NB4 (cell line): ENCODE data around the gene MAN2A1.

Experiments
- DNase-seq: peaks from one replicate; pipeline ENCODE4 v3.0.0; 2010; ENCODE audit warnings: low read depth
- H3K4me3 ChIP-seq: one replicate; pipeline ENCODE4 v1.5.1; 2011; ENCODE audit warnings: mild to moderate bottlenecking, low read depth, low read length, moderate library complexity
- MYC ChIP-seq: IDR thresholded peaks from 2 replicates; pipeline ENCODE4 v1.6.1; 2011; ENCODE audit warnings: low read depth, low read length
- POLR2A ChIP-seq: IDR thresholded peaks from 2 replicates; pipeline ENCODE4 v1.6.1; 2011; ENCODE audit warnings: mild to moderate bottlenecking; ENCODE audit not compliant: insufficient read length; ENCODE audit errors: extremely low read depth
- TF ChIP-seq, protein P1 (sequence below): IDR thresholded peaks from one replicate; pipeline ENCODE4 v1.5.1; 2012; ENCODE audit warnings: low read depth, low read length
- TF ChIP-seq, protein P2 (sequence below): IDR thresholded peaks from 2 replicates; pipeline ENCODE4 v1.6.1; 2011; ENCODE audit warnings: low read depth, low read length

The MAN2A1 gene

DNA sequence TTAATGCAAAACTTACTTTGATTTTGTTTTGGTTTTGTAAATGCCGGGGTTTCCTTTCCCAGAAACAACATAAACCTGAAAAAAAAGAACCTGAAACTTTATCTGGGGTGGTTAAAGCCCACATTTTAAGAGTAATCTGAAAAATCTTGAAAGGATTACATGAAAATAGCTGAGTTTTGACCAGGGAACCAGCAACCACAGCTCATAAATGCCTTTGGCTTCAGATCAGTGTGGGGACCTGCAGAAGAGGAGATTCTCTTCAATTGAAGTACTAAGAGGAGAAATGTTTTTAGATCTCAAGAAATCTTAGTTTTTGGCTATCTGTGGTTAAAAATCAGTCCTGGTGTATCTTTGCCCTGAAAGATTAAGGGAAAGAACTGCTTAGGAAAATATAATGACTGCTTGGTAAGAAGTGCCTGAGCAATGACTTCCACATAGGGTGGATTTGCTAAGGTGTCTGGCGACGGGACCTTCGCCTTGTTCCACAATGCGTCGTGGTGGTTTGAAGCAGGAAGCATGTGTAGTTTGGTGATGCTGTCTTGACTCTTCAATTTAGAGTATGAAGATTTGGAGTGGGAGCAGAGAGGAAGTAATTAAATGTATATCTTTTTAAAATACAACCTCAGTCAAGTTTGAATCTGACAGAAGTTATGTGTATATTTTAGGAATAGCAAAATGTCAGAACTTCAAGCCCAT, 186.5 kb downstream of the MAN2A1 start:
- TF ChIP-seq, protein P1, sequence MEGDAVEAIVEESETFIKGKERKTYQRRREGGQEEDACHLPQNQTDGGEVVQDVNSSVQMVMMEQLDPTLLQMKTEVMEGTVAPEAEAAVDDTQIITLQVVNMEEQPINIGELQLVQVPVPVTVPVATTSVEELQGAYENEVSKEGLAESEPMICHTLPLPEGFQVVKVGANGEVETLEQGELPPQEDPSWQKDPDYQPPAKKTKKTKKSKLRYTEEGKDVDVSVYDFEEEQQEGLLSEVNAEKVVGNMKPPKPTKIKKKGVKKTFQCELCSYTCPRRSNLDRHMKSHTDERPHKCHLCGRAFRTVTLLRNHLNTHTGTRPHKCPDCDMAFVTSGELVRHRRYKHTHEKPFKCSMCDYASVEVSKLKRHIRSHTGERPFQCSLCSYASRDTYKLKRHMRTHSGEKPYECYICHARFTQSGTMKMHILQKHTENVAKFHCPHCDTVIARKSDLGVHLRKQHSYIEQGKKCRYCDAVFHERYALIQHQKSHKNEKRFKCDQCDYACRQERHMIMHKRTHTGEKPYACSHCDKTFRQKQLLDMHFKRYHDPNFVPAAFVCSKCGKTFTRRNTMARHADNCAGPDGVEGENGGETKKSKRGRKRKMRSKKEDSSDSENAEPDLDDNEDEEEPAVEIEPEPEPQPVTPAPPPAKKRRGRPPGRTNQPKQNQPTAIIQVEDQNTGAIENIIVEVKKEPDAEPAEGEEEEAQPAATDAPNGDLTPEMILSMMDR = no peak
- no peak for TF ChIP-seq POLR2A
- TF ChIP-seq, protein P2, sequence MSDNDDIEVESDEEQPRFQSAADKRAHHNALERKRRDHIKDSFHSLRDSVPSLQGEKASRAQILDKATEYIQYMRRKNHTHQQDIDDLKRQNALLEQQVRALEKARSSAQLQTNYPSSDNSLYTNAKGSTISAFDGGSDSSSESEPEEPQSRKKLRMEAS = no peak
- no peak for TF ChIP-seq MYC
- DNase-seq = no peak
- H3K4me3 ChIP-seq = no peak overlapping the region

DNA sequence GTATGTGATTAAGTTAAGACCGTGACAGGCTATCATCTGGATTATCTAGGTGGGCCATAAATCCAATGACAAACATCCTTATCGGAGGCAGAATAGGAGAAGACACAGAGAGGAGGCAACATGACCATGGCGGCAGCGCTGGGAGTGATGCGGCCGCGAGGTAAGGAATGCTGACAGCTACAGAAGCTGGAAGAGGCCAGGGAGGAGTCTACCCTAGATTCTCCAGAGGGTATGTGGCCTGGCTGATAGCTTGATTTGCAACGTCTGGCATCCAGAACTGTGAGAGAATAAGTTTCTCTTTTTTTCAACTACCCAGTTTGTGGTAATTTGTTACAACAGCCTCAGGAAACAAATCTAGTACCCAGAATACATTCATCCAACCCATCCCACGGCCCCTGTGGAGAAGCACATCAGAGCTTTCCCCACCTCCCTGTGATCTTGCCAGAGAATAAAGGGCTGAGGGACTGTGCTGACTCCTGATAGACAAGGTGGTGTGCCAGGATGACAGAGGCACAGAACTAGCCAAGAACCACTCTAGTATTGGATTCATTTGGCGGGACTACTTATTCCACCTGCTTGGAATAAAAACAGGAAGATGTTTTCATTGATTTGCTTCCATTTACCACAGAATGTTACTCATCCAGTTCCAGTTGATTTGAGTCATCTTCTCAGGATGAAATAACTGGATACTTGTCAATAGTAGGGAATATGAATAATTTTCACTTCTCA, 187.4 kb downstream of the MAN2A1 start:
- no peak for TF ChIP-seq POLR2A
- TF ChIP-seq, protein P1 = no peak
- TF ChIP-seq, protein P2 = no peak
- TF ChIP-seq MYC = no peak
- no peak overlapping the region for H3K4me3 ChIP-seq
- DNase-seq = no peak

DNA sequence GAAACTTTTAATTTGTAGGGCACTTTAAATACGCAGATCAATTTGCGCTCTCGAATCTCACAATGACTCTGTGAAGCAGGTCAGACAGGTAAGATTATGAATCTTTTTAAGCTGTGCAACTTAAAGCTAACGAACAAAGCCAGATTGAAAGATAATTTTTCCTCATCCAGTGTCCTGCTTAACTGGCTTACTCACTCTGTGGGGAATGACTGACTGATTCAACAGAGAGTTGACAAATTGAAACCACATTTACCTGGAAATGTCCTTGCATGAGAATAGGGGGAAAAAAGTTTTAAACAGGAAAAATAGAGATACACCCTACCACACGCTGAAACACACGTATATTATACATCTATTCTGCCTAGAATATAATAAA, 187.9 kb downstream of the MAN2A1 start:
- no peak for TF ChIP-seq POLR2A
- no peak for TF ChIP-seq MYC
- TF ChIP-seq, protein P2 = no peak
- TF ChIP-seq, protein P1 = no peak
- DNase-seq = no peak
- no peak overlapping the region for H3K4me3 ChIP-seq

DNA sequence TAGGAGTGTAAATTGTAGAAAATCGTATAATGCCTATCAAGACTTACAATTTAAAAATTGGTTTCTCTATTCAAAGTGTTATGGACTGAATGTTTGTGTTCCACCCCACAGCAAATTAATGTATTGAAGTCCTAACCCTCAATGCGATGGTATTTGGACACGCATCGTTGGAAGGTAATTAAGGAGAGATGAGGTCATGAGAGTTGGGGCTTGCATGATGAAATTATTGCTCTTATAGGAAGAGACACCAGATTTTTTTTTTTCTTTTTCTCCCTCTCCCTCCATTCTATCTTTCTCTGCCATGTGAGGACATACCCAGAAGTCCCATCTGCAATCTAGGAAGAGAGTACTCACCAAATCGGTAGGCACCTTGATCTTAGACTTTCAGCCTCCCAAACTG, 189.2 kb downstream of the MAN2A1 start:
- no peak overlapping the region for H3K4me3 ChIP-seq
- DNase-seq = no peak
- TF ChIP-seq, protein P2 = no peak
- TF ChIP-seq, protein P1 = no peak
- no peak for TF ChIP-seq MYC
- TF ChIP-seq POLR2A = no peak

- no peak for TF ChIP-seq POLR2A
- TF ChIP-seq, protein P2 = no peak
- no peak for TF ChIP-seq MYC
- TF ChIP-seq, protein P1 = no peak
- no peak for DNase-seq
- no peak overlapping the region for H3K4me3 ChIP-seq
These were observed 191.4 kb downstream of the MAN2A1 start for GRCh38 chr5:109880907-109881685.
